K562 (cell line): ENCODE data around the gene CCT5. TPM values are rescaled to one million over a fixed set of nuclear protein-coding genes. Genes with fewer than 3 reads are reported as not detected.

Source experiments
- ARHGAP35 ChIP-seq: fragments of 450-650 bp; IDR thresholded peaks from 2 replicates; pipeline ENCODE4 v1.6.1; 2018; ENCODE audit not compliant: partially characterized antibody
- CBX5 ChIP-seq: IDR thresholded peaks from 2 replicates; pipeline ENCODE4 v1.6.1; 2014; ENCODE audit warnings: low read depth, borderline replicate concordance
- FOXJ3 ChIP-seq: sonication (generic); formaldehyde crosslinking; IDR thresholded peaks from 2 replicates; pipeline ENCODE4 v1.4.0; 2020; ENCODE audit warnings: mild to moderate bottlenecking, missing genetic modification reagents
- GABPA ChIP-seq: fragments of 200-800 bp; sonication (Bioruptor generic); conservative IDR thresholded peaks from 2 replicates; pipeline ENCODE4 v1.6.1; 2016; ENCODE audit warnings: low read depth, missing genetic modification characterization, missing compliant biosample characterization
- GTF3C2 ChIP-seq: IDR thresholded peaks from 3 replicates; pipeline ENCODE4 v1.6.1; 2011; ENCODE audit warnings: borderline replicate concordance, mild to moderate bottlenecking, moderate library complexity; ENCODE audit not compliant: insufficient read length; ENCODE audit errors: extremely low read depth
- IRF2 ChIP-seq: sonication (generic); formaldehyde crosslinking; IDR thresholded peaks from 2 replicates; pipeline ENCODE4 v1.8.1; 2022; ENCODE audit warnings: mild to moderate bottlenecking, missing genetic modification reagents
- NUFIP1 ChIP-seq: fragments of 450-650 bp; IDR thresholded peaks from 2 replicates; pipeline ENCODE4 v1.6.1; 2018; ENCODE audit not compliant: partially characterized antibody
- ZBTB11 ChIP-seq, 3 experiments: fragments of 200-800 bp in 1 of 3; fragments of 250-450 bp in 1 of 3; fragments of 450-650 bp in 1 of 3; sonication (Bioruptor Pico) in 1 of 3; sonication (Bioruptor generic) in 1 of 3; formaldehyde crosslinking in 1 of 3; IDR thresholded peaks; 2 replicates each; pipeline versions ENCODE4 v1.6.1 to v1.8.0; 2016 to 2022; ENCODE audit warnings: mild to moderate bottlenecking in 2 of 3, missing genetic modification characterization in 2 of 3, missing compliant biosample characterization in 1 of 3, moderate library complexity in 1 of 3
- ZBTB43 ChIP-seq: sonication (generic); formaldehyde crosslinking; IDR thresholded peaks from 2 replicates; pipeline ENCODE4 v1.8.0; 2023; ENCODE audit warnings: mild to moderate bottlenecking, missing genetic modification reagents
- ZNF592 ChIP-seq: fragments of 450-650 bp; IDR thresholded peaks from 2 replicates; pipeline ENCODE4 v1.6.1; 2017; ENCODE audit warnings: antibody characterized with exemption, mild to moderate bottlenecking
- polyA plus RNA-seq, 8 experiments: library from polyadenylated mRNA; depleted of rRNA in 4 of 8; stranded (reverse) in 5 of 8; unstranded in 3 of 8; fragments of >200 nt; fragmentation: Nextera tagmentation in 2 of 8; fragmentation: Illumina TruSeq in 1 of 8; extraction: Ambion mirVana in 2 of 8; extraction: Trizol in 1 of 8; gene quantifications; 2 replicates each; pipeline versions ENCODE4 v1.2.1 to v1.2.3, GENCODE V29; 2011 to 2014; ENCODE audit warnings: inconsistent platforms in 1 of 8, missing spikeins in 1 of 8
- total RNA-seq, 7 experiments: library from RNA; depleted of rRNA in 6 of 7; stranded (reverse); fragments of >200 nt in 6 of 7; fragmentation: Illumina TruSeq in 2 of 7; extraction: Trizol in 2 of 7; gene quantifications; 2 replicates each; pipeline versions ENCODE4 v1.2.1 to v1.2.3, GENCODE V29; 2011 to 2021; ENCODE audit warnings: low replicate concordance in 1 of 7

Gene CCT5
- total and polyA plus RNA-seq, 9 of the 15 experiments (the other 6 are each of a cell fraction or from before 2014, with no cell fraction given): 782 to 1,606 (median 1,153) TPM

- TF ChIP-seq ZBTB11 (CRISPR knock-in tag; IDR thresholded peaks at IDR 0.05) (peak in 1 of 3 experiments; percentile 48; a peak in 1 of 6 replicates), NUFIP1 (peak; percentile 90), FOXJ3 (CRISPR knock-in tag) (no peak), ZNF592 (peak; percentile 56), GABPA (tag) (peak; percentile 36; the same call in 1 of the 2 replicates), ZBTB43 (no peak), CBX5 (no peak), GTF3C2 (no peak), IRF2 (CRISPR knock-in tag) (no peak), ARHGAP35 (peak; percentile 77)
These were observed 57.4 kb downstream of the CCT5 start, which contains the start of gene CMBL (continued) for GRCh38 chr5:10307206-10308148.
